ENCODE results near the gene ADAM10. TPM values are rescaled to one million over a fixed set of nuclear protein-coding genes. Genes with fewer than 3 reads are reported as not detected.
A peak's percentile ranks its signal among the peaks of the same experiment; 100 is the strongest.

ADAM10 gene
- total RNA-seq, 2 donors from 2014 or later: 78.8 to 92.8 TPM

- no peaks in the 10 kb centered on the region for H3K9me3 Mint-ChIP-seq
- peak overlapping the region; percentile 73 to 85 for H3K27ac Mint-ChIP-seq
- no peak for DNase-seq (ENCODE audit: low spot score in 2 of 2)
- H3K36me3 Mint-ChIP-seq: peaks cover 0 to 7% of the 10 kb centered on the region in 2 donors
- peak; percentile 28 to 68 for ATAC-seq
Observed at GRCh38 chr15:58551084-58551763, 198.3 kb downstream of the ADAM10 start.

- Mint-ChIP-seq H3K27ac (no peak overlapping the region), H3K36me3 (peaks cover 0 to 7% of the 10 kb centered on the region in 2 donors), H3K9me3 (no peaks in the 10 kb centered on the region)
- ATAC-seq (no peak), DNase-seq (ENCODE audit: low spot score in 2 of 2) (no peak)
Observed at GRCh38 chr15:58549785-58550074, 199.8 kb downstream of the ADAM10 start.

- DNase-seq (ENCODE audit: low spot score in 2 of 2) (no peak), ATAC-seq (no peak)
Observed at GRCh38 chr15:58549013-58549784, 200.3 kb downstream of the ADAM10 start.

GRCh38 chr15:58548308-58549012, 201.0 kb downstream of the ADAM10 start:
- H3K36me3 Mint-ChIP-seq: peaks cover 0 to 7% of the 10 kb centered on the region in 2 donors
- DNase-seq (ENCODE audit: low spot score in 2 of 2) (no peak), ATAC-seq (no peak)
- H3K9me3 Mint-ChIP-seq: no peaks in the 10 kb centered on the region
- no peak overlapping the region for H3K27ac Mint-ChIP-seq

More at GRCh38 chr15:58549013-58549784, 200.3 kb downstream of the ADAM10 start:
- Mint-ChIP-seq H3K27ac (no peak overlapping the region), H3K9me3 (no peaks in the 10 kb centered on the region), H3K36me3 (peaks cover 0 to 7% of the 10 kb centered on the region in 2 donors)

- Mint-ChIP-seq H3K36me3 (peaks cover 0 to 7% of the 10 kb centered on the region in 2 donors), H3K27ac (no peak overlapping the region), H3K9me3 (no peaks in the 10 kb centered on the region)
- no peak for ATAC-seq
- no peak for DNase-seq (ENCODE audit: low spot score in 2 of 2)
Observed at GRCh38 chr15:58547628-58548307, 201.7 kb downstream of the ADAM10 start.

GRCh38 chr15:58546635-58547627, 202.6 kb downstream of the ADAM10 start:
- peaks cover 0 to 7% of the 10 kb centered on the region in 2 donors for H3K36me3 Mint-ChIP-seq
- no peaks in the 10 kb centered on the region for H3K9me3 Mint-ChIP-seq
- H3K27ac Mint-ChIP-seq: no peak overlapping the region
- no peak for ATAC-seq
- no peak for DNase-seq (ENCODE audit: low spot score in 2 of 2)

- no peak for ATAC-seq
- H3K27ac Mint-ChIP-seq: peak overlapping the region; percentile 38 to 68
- H3K36me3 Mint-ChIP-seq: peaks cover 0 to 3% of the 10 kb centered on the region in 2 donors
- no peak for DNase-seq (ENCODE audit: low spot score in 2 of 2)
- H3K9me3 Mint-ChIP-seq: no peaks in the 10 kb centered on the region
Observed at GRCh38 chr15:58546066-58546591, 203.4 kb downstream of the ADAM10 start.

- DNase-seq (ENCODE audit: low spot score in 2 of 2) (peak; percentile 16 to 66), ATAC-seq (peak; percentile 92 to 97)
- Mint-ChIP-seq H3K27ac (peak overlapping the region; percentile 38 to 68), H3K36me3 (no peaks in the 10 kb centered on the region), H3K9me3 (no peaks in the 10 kb centered on the region)
Observed at GRCh38 chr15:58545307-58546065, 204.0 kb downstream of the ADAM10 start.

- no peak for ATAC-seq
- H3K9me3 Mint-ChIP-seq: no peaks in the 10 kb centered on the region
- H3K27ac Mint-ChIP-seq: peak overlapping the region in 1 of 2 donors; percentile 68
- no peak for DNase-seq (ENCODE audit: low spot score in 2 of 2)
- no peaks in the 10 kb centered on the region for H3K36me3 Mint-ChIP-seq
Observed at GRCh38 chr15:58544756-58545155, 204.8 kb downstream of the ADAM10 start.

GRCh38 chr15:58543664-58544335, 205.7 kb downstream of the ADAM10 start:
- no peak overlapping the region for H3K27ac Mint-ChIP-seq
- no peaks in the 10 kb centered on the region for H3K9me3 Mint-ChIP-seq
- ATAC-seq (no peak), DNase-seq (ENCODE audit: low spot score in 2 of 2) (no peak)
- H3K36me3 Mint-ChIP-seq: no peaks in the 10 kb centered on the region

- H3K9me3 Mint-ChIP-seq: no peaks in the 10 kb centered on the region
- H3K27ac Mint-ChIP-seq: no peak overlapping the region
- ATAC-seq (no peak), DNase-seq (ENCODE audit: low spot score in 2 of 2) (no peak)
- no peaks in the 10 kb centered on the region for H3K36me3 Mint-ChIP-seq
Observed at GRCh38 chr15:58541410-58542087, 208.0 kb downstream of the ADAM10 start.

- H3K27ac Mint-ChIP-seq: no peak overlapping the region
- H3K36me3 Mint-ChIP-seq: no peaks in the 10 kb centered on the region
- H3K9me3 Mint-ChIP-seq: no peaks in the 10 kb centered on the region
- ATAC-seq: no peak
- no peak for DNase-seq (ENCODE audit: low spot score in 2 of 2)
Observed at GRCh38 chr15:58539548-58539947, 210.0 kb downstream of the ADAM10 start.

GRCh38 chr15:58538901-58539300, 210.6 kb downstream of the ADAM10 start:
- Mint-ChIP-seq H3K9me3 (no peaks in the 10 kb centered on the region), H3K27ac (peak overlapping the region in 1 of 2 donors; percentile 29), H3K36me3 (no peaks in the 10 kb centered on the region)
- DNase-seq (ENCODE audit: low spot score in 2 of 2) (no peak), ATAC-seq (no peak)

Measured in activated naive CD4-positive, alpha-beta T cell treated with anti-CD3 and anti-CD28 coated beads, Interleukin-2, amount 50 U/mL, for 72 hours (primary cell).